ENCODE measurements around the gene ANKS6. TPM values are rescaled to one million over a fixed set of nuclear protein-coding genes. Genes with fewer than 3 reads are reported as not detected.

Gene ANKS6
- total and polyA plus RNA-seq, 10 of the 15 experiments (the other 5 are each of a cell fraction or from before 2014, with no cell fraction given): 2.0 to 16.2 (median 6.1) TPM

- Histone ChIP-seq H3K4me1 (ENCODE audit: control insufficient read depth, insufficient read depth, low read length) (no peaks in the 10 kb centered on the region), H3K9ac (ENCODE audit: control insufficient read depth, insufficient read depth, low read length) (no peak overlapping the region), H3K79me2 (ENCODE audit: control insufficient read depth, insufficient read depth, low read length) (no peaks in the 10 kb centered on the region), H3K27ac (ENCODE audit: control insufficient read depth, insufficient read depth) (no peak overlapping the region), H2AFZ (ENCODE audit: control insufficient read depth, low read depth, low read length) (no peak overlapping the region), H3K4me2 (ENCODE audit: control insufficient read depth, insufficient read depth) (no peak overlapping the region), H4K20me1 (ENCODE audit: control insufficient read depth, insufficient read depth) (no peaks in the 10 kb centered on the region), H3K9me3 (replicated peaks; ENCODE audit: control insufficient read depth, insufficient read depth, low read length) (no peaks in the 10 kb centered on the region), H3K4me3 (no peak overlapping the region), H3K36me3 (ENCODE audit: control insufficient read depth in 2 of 2, insufficient read depth in 2 of 2, low read length in 1 of 2) (no peaks in the 10 kb centered on the region), H3K27me3 (replicated peaks in 1 of 2; ENCODE audit: control insufficient read depth in 2 of 2, insufficient read depth in 2 of 2, low read length in 1 of 2) (peaks cover 5 to 6% of the 10 kb centered on the region in 2 experiments; a peak in 2 of 4 replicates)
- ChIA-PET SMC1A (ENCODE audit: uncharacterized antibody, unreplicated experiment) (no interaction called here), RAD21 (ENCODE audit: unreplicated experiment) (no interaction called here), POLR2A (no interaction called here), CTCF (no interaction called here)
- DNase-seq (ENCODE audit: low read depth, low spot score) (no peak), FAIRE-seq (no peak), ATAC-seq (no peak)
- in situ Hi-C loops (cut with MboI) (no loop called here), intact Hi-C loops (cut with micrococcal nuclease; ENCODE audit: unreplicated experiment) (no loop called here)
- 12% methylated on average over 7 of the region's 7 CpGs for WGBS (ENCODE audit: insufficient coverage, insufficient replicate concordance, low lambda C conversion rate, missing lambda C conversion rate)
- BruUV-seq (replicated peaks): no TSS peak
- TF ChIP-seq EZH2 (IDR thresholded peaks at IDR 0.05; ENCODE audit: borderline replicate concordance, control insufficient read depth, low read depth, low read length): no peak
- no peak for TF ChIP-seq MLLT1 (IDR thresholded peaks at IDR 0.05)
- TF ChIP-seq SREBF1 (IDR thresholded peaks at IDR 0.05; ENCODE audit: low read length): no peak
- TF ChIP-seq WRNIP1 (IDR thresholded peaks at IDR 0.05; ENCODE audit: borderline replicate concordance, low read depth, low read length): no peak
- TF ChIP-seq STAT3 (IDR thresholded peaks at IDR 0.05; ENCODE audit: low read depth, low read length): no peak
- TF ChIP-seq NKRF (conservative IDR thresholded peaks at IDR 0.05): no peak
- TF ChIP-seq ATF2 (IDR thresholded peaks at IDR 0.05; ENCODE audit: low read length): no peak
- no peak for TF ChIP-seq PAX5 (IDR thresholded peaks at IDR 0.05; ENCODE audit: borderline replicate concordance, low read depth, low read length)
- no peak for TF ChIP-seq SMAD5 (IDR thresholded peaks at IDR 0.05; ENCODE audit: low read depth)
- no peak for TF ChIP-seq TBL1XR1 (IDR thresholded peaks at IDR 0.05; ENCODE audit: low read depth, low read length)
- TF ChIP-seq E2F8 (IDR thresholded peaks at IDR 0.05; ENCODE audit: low read depth, partially characterized antibody): no peak
- no peak for TF ChIP-seq FOS (IDR thresholded peaks at IDR 0.05; ENCODE audit: borderline replicate concordance, extremely low read depth, insufficient read length)
- no peak for TF ChIP-seq CREM (IDR thresholded peaks at IDR 0.05; ENCODE audit: low read depth)
- no peak for TF ChIP-seq NR2C2 (IDR thresholded peaks at IDR 0.05; ENCODE audit: borderline replicate concordance, control insufficient read depth, insufficient read length, low read depth)
- TF ChIP-seq ZNF217 (IDR thresholded peaks at IDR 0.05): no peak
- no peak for TF ChIP-seq FOXK2 (IDR thresholded peaks at IDR 0.05)
- TF ChIP-seq POLR2AphosphoS5 (IDR thresholded peaks at IDR 0.05; ENCODE audit: low read length): no peak
- no peak for TF ChIP-seq POLR2A (IDR thresholded peaks at IDR 0.05; ENCODE audit: low read depth, low read length)
- no peak for TF ChIP-seq SUPT20H (IDR thresholded peaks at IDR 0.05; ENCODE audit: borderline replicate concordance, control insufficient read depth, low read depth, low read length)
- no peak for TF ChIP-seq HDAC2 (IDR thresholded peaks at IDR 0.05)
Measured at GRCh38 chr9:98692392-98692791, 104.0 kb downstream of the ANKS6 start.
